ENCODE data around the gene C14orf180.
"Not testable (repeated sequence)": the region's sequence is repeated elsewhere in the genome, so short reads cannot be mapped to it uniquely, and the experiment has no call there.

The C14orf180 gene

GRCh38 chr14:104574978-104575583, 4.5 kb upstream of the C14orf180 start:
- no peak for TF ChIP-seq CTCF (IDR thresholded peaks at IDR 0.05; ENCODE audit: insufficient read depth, low read length, missing control alignments)
- ChIA-PET CTCF (interaction anchor here (1.4 kb wide), 2 partner anchors 11 to 497 kb away, joined by 6 to 8 read pairs; no protein-coding TSS in a partner anchor), POLR2A (no interaction called here)

GRCh38 chr14:104576232-104576969, 3.2 kb upstream of the C14orf180 start:
- DNase-seq (ENCODE audit: low read depth, low spot score), result no peak
- H3K4me3 ChIP-seq (ENCODE audit: low read depth, low read length), result no peak overlapping the region
- TF ChIP-seq CTCF (IDR thresholded peaks at IDR 0.05; ENCODE audit: insufficient read depth, low read length, missing control alignments), result no peak
- ChIA-PET CTCF (interaction anchor here (1.1 kb wide), 1 partner anchor 10 kb away, joined by 3 read pairs; no protein-coding TSS in a partner anchor), POLR2A (no interaction called here)

More at GRCh38 chr14:104574978-104575583, 4.5 kb upstream of the C14orf180 start:
- DNase-seq (ENCODE audit: low read depth, low spot score), result no peak
- no peak overlapping the region for H3K4me3 ChIP-seq (ENCODE audit: low read depth, low read length)

- no peak for DNase-seq (ENCODE audit: low read depth, low spot score)
- ChIA-PET POLR2A (no interaction called here), CTCF (interaction anchor here (1.1 to 2.0 kb wide), 2 partner anchors 11 to 13 kb away, joined by 3 to 7 read pairs; no protein-coding TSS in a partner anchor)
- TF ChIP-seq CTCF (IDR thresholded peaks at IDR 0.05; ENCODE audit: insufficient read depth, low read length, missing control alignments), result no peak
- no peak overlapping the region for H3K4me3 ChIP-seq (ENCODE audit: low read depth, low read length)
These were observed 2.6 kb upstream of the C14orf180 start for GRCh38 chr14:104576970-104577332.

GRCh38 chr14:104577426-104577825, 2.1 kb upstream of the C14orf180 start:
- ChIA-PET CTCF (interaction anchor here (2.0 kb wide), 1 partner anchor 14 kb away, joined by 7 read pairs; no protein-coding TSS in a partner anchor), POLR2A (no interaction called here)
- no peak for DNase-seq (ENCODE audit: low read depth, low spot score)
- H3K4me3 ChIP-seq (ENCODE audit: low read depth, low read length), result no peak overlapping the region
- no peak for TF ChIP-seq CTCF (IDR thresholded peaks at IDR 0.05; ENCODE audit: insufficient read depth, low read length, missing control alignments)

GRCh38 chr14:104577847-104578301, 1.7 kb upstream of the C14orf180 start:
- TF ChIP-seq CTCF (IDR thresholded peaks at IDR 0.05; ENCODE audit: insufficient read depth, low read length, missing control alignments), result no peak
- POLR2A ChIA-PET, result no interaction called here

GRCh38 chr14:104578321-104578720, 1.2 kb upstream of the C14orf180 start:
- ChIA-PET POLR2A (no interaction called here), CTCF (interaction anchor here (2.0 kb wide), 1 partner anchor 15 kb away, joined by 7 read pairs; no protein-coding TSS in a partner anchor)
- no peak overlapping the region for H3K4me3 ChIP-seq (ENCODE audit: low read depth, low read length)
- no peak for TF ChIP-seq CTCF (IDR thresholded peaks at IDR 0.05; ENCODE audit: insufficient read depth, low read length, missing control alignments)
- DNase-seq (ENCODE audit: low read depth, low spot score), result no peak

More at GRCh38 chr14:104577847-104578301, 1.7 kb upstream of the C14orf180 start:
- H3K4me3 ChIP-seq (ENCODE audit: low read depth, low read length), result no peak overlapping the region
- CTCF ChIA-PET, result interaction anchor here (2.0 kb wide), 1 partner anchor 14 kb away, joined by 7 read pairs; no protein-coding TSS in a partner anchor
- DNase-seq (ENCODE audit: low read depth, low spot score), result no peak

GRCh38 chr14:104579939-104580338, 375 bp downstream of the C14orf180 start:
- POLR2A ChIA-PET; H3K4me3 ChIP-seq (ENCODE audit: low read depth, low read length); CTCF ChIA-PET; DNase-seq (ENCODE audit: low read depth, low spot score): not testable (repeated sequence)
